ENCODE measurements around the gene PLCXD1. TPM values are rescaled to one million over a fixed set of nuclear protein-coding genes. Genes with fewer than 3 reads are reported as not detected.
"Not testable (repeated sequence)": the region's sequence is repeated elsewhere in the genome, so short reads cannot be mapped to it uniquely, and the experiment has no call there.

Gene PLCXD1
- total and polyA plus RNA-seq, 4 donors: 6.7 to 50.6 (median 29.0) TPM

GRCh38 chrX:323721-324628 is 42.8 kb downstream of the PLCXD1 start:
- H3K27ac ChIP-seq (ENCODE audit: low read depth, low read length): no peak overlapping the region
- H3K27me3 ChIP-seq (ENCODE audit: control insufficient read depth, insufficient read depth, low read length): no peaks in the 10 kb centered on the region
- H3K9me3 ChIP-seq (ENCODE audit: control insufficient read depth, insufficient read depth, low read length): no peaks in the 10 kb centered on the region
- 71% methylated on average over 28 of the region's 38 CpGs for WGBS (ENCODE audit: insufficient coverage)
- peak in 2 of 6 donors; percentile 74 to 80 for DNase-seq (ENCODE audit: low read depth in 4 of 6, low spot score in 6 of 6)
- H3K36me3 ChIP-seq (ENCODE audit: control insufficient read depth, insufficient read depth, low read length): peaks cover 4% of the 10 kb centered on the region
- H3K4me1 ChIP-seq (ENCODE audit: control insufficient read depth, insufficient read depth, low read length): peaks cover 26% of the 10 kb centered on the region
- no peak overlapping the region for H3K4me3 ChIP-seq (ENCODE audit: low read depth, low read length)

GRCh38 chrX:324664-325063 is 43.5 kb downstream of the PLCXD1 start:
- not testable (repeated sequence) for H3K27me3 ChIP-seq (ENCODE audit: control insufficient read depth, insufficient read depth, low read length); H3K36me3 ChIP-seq (ENCODE audit: control insufficient read depth, insufficient read depth, low read length); DNase-seq (ENCODE audit: low read depth in 4 of 6, low spot score in 6 of 6); H3K4me3 ChIP-seq (ENCODE audit: low read depth, low read length); H3K9me3 ChIP-seq (ENCODE audit: control insufficient read depth, insufficient read depth, low read length); H3K27ac ChIP-seq (ENCODE audit: low read depth, low read length)
- peaks cover 24% of the 10 kb centered on the region for H3K4me1 ChIP-seq (ENCODE audit: control insufficient read depth, insufficient read depth, low read length)
- 96% methylated on average over 14 of the region's 14 CpGs for WGBS (ENCODE audit: insufficient coverage)

- WGBS (ENCODE audit: insufficient coverage): 89% methylated on average over 28 of the region's 33 CpGs
- DNase-seq (ENCODE audit: low read depth in 4 of 6, low spot score in 6 of 6): no peak
- Histone ChIP-seq H3K27ac (ENCODE audit: low read depth, low read length) (no peak overlapping the region), H3K9me3 (ENCODE audit: control insufficient read depth, insufficient read depth, low read length) (no peaks in the 10 kb centered on the region), H3K27me3 (ENCODE audit: control insufficient read depth, insufficient read depth, low read length) (peaks cover 14% of the 10 kb centered on the region), H3K4me3 (ENCODE audit: low read depth, low read length) (no peak overlapping the region), H3K36me3 (ENCODE audit: control insufficient read depth, insufficient read depth, low read length) (peaks cover 23% of the 10 kb centered on the region), H3K4me1 (ENCODE audit: control insufficient read depth, insufficient read depth, low read length) (peaks cover 24% of the 10 kb centered on the region)
Measured at GRCh38 chrX:327660-328126, 46.5 kb downstream of the PLCXD1 start.

GRCh38 chrX:329291-329910 is 48.2 kb downstream of the PLCXD1 start:
- WGBS (ENCODE audit: insufficient coverage): 87% methylated on average over 16 of the region's 23 CpGs
- Histone ChIP-seq H3K36me3 (ENCODE audit: control insufficient read depth, insufficient read depth, low read length) (peaks cover 40% of the 10 kb centered on the region), H3K4me1 (ENCODE audit: control insufficient read depth, insufficient read depth, low read length) (peaks cover 14% of the 10 kb centered on the region), H3K4me3 (ENCODE audit: low read depth, low read length) (no peak overlapping the region), H3K27ac (ENCODE audit: low read depth, low read length) (no peak overlapping the region), H3K9me3 (ENCODE audit: control insufficient read depth, insufficient read depth, low read length) (no peaks in the 10 kb centered on the region), H3K27me3 (ENCODE audit: control insufficient read depth, insufficient read depth, low read length) (peaks cover 14% of the 10 kb centered on the region)
- DNase-seq (ENCODE audit: low read depth in 4 of 6, low spot score in 6 of 6): no peak

GRCh38 chrX:330141-330725 is 49.1 kb downstream of the PLCXD1 start:
- H3K4me3 ChIP-seq (ENCODE audit: low read depth, low read length); H3K9me3 ChIP-seq (ENCODE audit: control insufficient read depth, insufficient read depth, low read length); H3K27ac ChIP-seq (ENCODE audit: low read depth, low read length); DNase-seq (ENCODE audit: low read depth in 4 of 6, low spot score in 6 of 6): not testable (repeated sequence)
- peaks cover 48% of the 10 kb centered on the region for H3K36me3 ChIP-seq (ENCODE audit: control insufficient read depth, insufficient read depth, low read length)
- WGBS (ENCODE audit: insufficient coverage): 89% methylated on average over 23 of the region's 29 CpGs
- peaks cover 14% of the 10 kb centered on the region for H3K27me3 ChIP-seq (ENCODE audit: control insufficient read depth, insufficient read depth, low read length)
- peaks cover 14% of the 10 kb centered on the region for H3K4me1 ChIP-seq (ENCODE audit: control insufficient read depth, insufficient read depth, low read length)

- H3K36me3 ChIP-seq (ENCODE audit: control insufficient read depth, insufficient read depth, low read length): peaks cover 53% of the 10 kb centered on the region
- no peak overlapping the region for H3K27ac ChIP-seq (ENCODE audit: low read depth, low read length)
- WGBS (ENCODE audit: insufficient coverage): 30% methylated on average over 23 of the region's 28 CpGs
- no peak for DNase-seq (ENCODE audit: low read depth in 4 of 6, low spot score in 6 of 6)
- H3K4me3 ChIP-seq (ENCODE audit: low read depth, low read length): no peak overlapping the region
- H3K4me1 ChIP-seq (ENCODE audit: control insufficient read depth, insufficient read depth, low read length): peaks cover 14% of the 10 kb centered on the region
- peaks cover 14% of the 10 kb centered on the region for H3K27me3 ChIP-seq (ENCODE audit: control insufficient read depth, insufficient read depth, low read length)
- H3K9me3 ChIP-seq (ENCODE audit: control insufficient read depth, insufficient read depth, low read length): no peaks in the 10 kb centered on the region
Measured at GRCh38 chrX:330726-331150, 49.6 kb downstream of the PLCXD1 start.

GRCh38 chrX:331151-331824 is 50.1 kb downstream of the PLCXD1 start:
- Histone ChIP-seq H3K27ac (ENCODE audit: low read depth, low read length) (no peak overlapping the region), H3K4me3 (ENCODE audit: low read depth, low read length) (no peak overlapping the region), H3K27me3 (ENCODE audit: control insufficient read depth, insufficient read depth, low read length) (peaks cover 14% of the 10 kb centered on the region), H3K4me1 (ENCODE audit: control insufficient read depth, insufficient read depth, low read length) (peaks cover 14% of the 10 kb centered on the region), H3K9me3 (ENCODE audit: control insufficient read depth, insufficient read depth, low read length) (no peaks in the 10 kb centered on the region), H3K36me3 (ENCODE audit: control insufficient read depth, insufficient read depth, low read length) (peaks cover 59% of the 10 kb centered on the region)
- 13% methylated on average over 51 of the region's 51 CpGs for WGBS (ENCODE audit: insufficient coverage)
- peak in 2 of 6 donors; percentile 28 to 55 for DNase-seq (ENCODE audit: low read depth in 4 of 6, low spot score in 6 of 6)

- Histone ChIP-seq H3K36me3 (ENCODE audit: control insufficient read depth, insufficient read depth, low read length) (peaks cover 66% of the 10 kb centered on the region), H3K27me3 (ENCODE audit: control insufficient read depth, insufficient read depth, low read length) (peaks cover 14% of the 10 kb centered on the region), H3K4me3 (ENCODE audit: low read depth, low read length) (no peak overlapping the region), H3K9me3 (ENCODE audit: control insufficient read depth, insufficient read depth, low read length) (no peaks in the 10 kb centered on the region), H3K27ac (ENCODE audit: low read depth, low read length) (no peak overlapping the region), H3K4me1 (ENCODE audit: control insufficient read depth, insufficient read depth, low read length) (peaks cover 14% of the 10 kb centered on the region)
- WGBS (ENCODE audit: insufficient coverage): 63% methylated on average over 31 of the region's 35 CpGs
- no peak for DNase-seq (ENCODE audit: low read depth in 4 of 6, low spot score in 6 of 6)
Measured at GRCh38 chrX:331825-332495, 50.8 kb downstream of the PLCXD1 start.

GRCh38 chrX:332496-332860 is 51.3 kb downstream of the PLCXD1 start:
- H3K9me3 ChIP-seq (ENCODE audit: control insufficient read depth, insufficient read depth, low read length): no peaks in the 10 kb centered on the region
- DNase-seq (ENCODE audit: low read depth in 4 of 6, low spot score in 6 of 6): no peak
- H3K27ac ChIP-seq (ENCODE audit: low read depth, low read length): no peak overlapping the region
- H3K36me3 ChIP-seq (ENCODE audit: control insufficient read depth, insufficient read depth, low read length): peaks cover 71% of the 10 kb centered on the region
- H3K4me3 ChIP-seq (ENCODE audit: low read depth, low read length): no peak overlapping the region
- 90% methylated on average over 23 of the region's 23 CpGs for WGBS (ENCODE audit: insufficient coverage)
- peaks cover 14% of the 10 kb centered on the region for H3K27me3 ChIP-seq (ENCODE audit: control insufficient read depth, insufficient read depth, low read length)
- H3K4me1 ChIP-seq (ENCODE audit: control insufficient read depth, insufficient read depth, low read length): peaks cover 14% of the 10 kb centered on the region
